ENCODE measurements around the gene NR2C2. TPM values are rescaled to one million over a fixed set of nuclear protein-coding genes. Genes with fewer than 3 reads are reported as not detected.

Gene NR2C2
- total RNA-seq, 2 donors from 2014 or later: 22.3 to 29.2 TPM

GRCh38 chr3:14957925-14958324 is 10.5 kb downstream of the NR2C2 start:
- Histone ChIP-seq H3K4me3 (no peak overlapping the region), H3K4me1 (peaks cover 0 to 5% of the 10 kb centered on the region in 2 donors), H3K9me3 (no peaks in the 10 kb centered on the region), H3K27me3 (no peaks in the 10 kb centered on the region), H3K27ac (no peak overlapping the region), H3K36me3 (no peaks in the 10 kb centered on the region)
- no peak for TF ChIP-seq CTCF (IDR thresholded peaks at IDR 0.05)
- no peak for DNase-seq (ENCODE audit: low spot score)

GRCh38 chr3:14959359-14959943 is 12.1 kb downstream of the NR2C2 start:
- Histone ChIP-seq H3K4me1 (peaks cover 0 to 5% of the 10 kb centered on the region in 2 donors), H3K36me3 (no peaks in the 10 kb centered on the region), H3K4me3 (no peak overlapping the region), H3K27me3 (no peaks in the 10 kb centered on the region), H3K9me3 (no peaks in the 10 kb centered on the region), H3K27ac (no peak overlapping the region)
- no peak for DNase-seq (ENCODE audit: low spot score)
- TF ChIP-seq CTCF (IDR thresholded peaks at IDR 0.05): no peak

GRCh38 chr3:14962762-14963161 is 15.4 kb downstream of the NR2C2 start:
- no peak overlapping the region for H3K27ac ChIP-seq

GRCh38 chr3:14967285-14967684 is 19.9 kb downstream of the NR2C2 start:
- H3K4me1 ChIP-seq: no peaks in the 10 kb centered on the region
- DNase-seq (ENCODE audit: low spot score): no peak
- H3K9me3 ChIP-seq: no peaks in the 10 kb centered on the region
- no peak for TF ChIP-seq CTCF (IDR thresholded peaks at IDR 0.05)
- no peaks in the 10 kb centered on the region for H3K27me3 ChIP-seq
- H3K27ac ChIP-seq: no peak overlapping the region
- H3K4me3 ChIP-seq: no peak overlapping the region
- peaks cover 11% of the 10 kb centered on the region for H3K36me3 ChIP-seq

More at GRCh38 chr3:14962762-14963161, 15.4 kb downstream of the NR2C2 start:
- DNase-seq (ENCODE audit: low spot score): no peak
- peaks cover 0 to 5% of the 10 kb centered on the region in 2 donors for H3K4me1 ChIP-seq
- H3K9me3 ChIP-seq: no peaks in the 10 kb centered on the region
- no peaks in the 10 kb centered on the region for H3K27me3 ChIP-seq
- no peak for TF ChIP-seq CTCF (IDR thresholded peaks at IDR 0.05)
- no peak overlapping the region for H3K4me3 ChIP-seq
- peaks cover 9% of the 10 kb centered on the region for H3K36me3 ChIP-seq

GRCh38 chr3:14969671-14970070 is 22.3 kb downstream of the NR2C2 start:
- H3K4me3 ChIP-seq: no peak overlapping the region
- peaks cover 14% of the 10 kb centered on the region for H3K36me3 ChIP-seq
- no peak for DNase-seq (ENCODE audit: low spot score)
- no peaks in the 10 kb centered on the region for H3K27me3 ChIP-seq
- no peak for TF ChIP-seq CTCF (IDR thresholded peaks at IDR 0.05)
- H3K9me3 ChIP-seq: no peaks in the 10 kb centered on the region
- no peaks in the 10 kb centered on the region for H3K4me1 ChIP-seq
- H3K27ac ChIP-seq: no peak overlapping the region

- no peaks in the 10 kb centered on the region for H3K9me3 ChIP-seq
- DNase-seq (ENCODE audit: low spot score): no peak
- no peak for TF ChIP-seq CTCF (IDR thresholded peaks at IDR 0.05)
- H3K36me3 ChIP-seq: peaks cover 6% of the 10 kb centered on the region
- no peaks in the 10 kb centered on the region for H3K4me1 ChIP-seq
- no peaks in the 10 kb centered on the region for H3K27me3 ChIP-seq
- no peak overlapping the region for H3K4me3 ChIP-seq
- H3K27ac ChIP-seq: no peak overlapping the region
These were observed 28.9 kb downstream of the NR2C2 start for GRCh38 chr3:14976317-14976716.
